GM21717 (cell line): ENCODE results near the gene WDR45.
"Not testable (repeated sequence)": the region's sequence is repeated elsewhere in the genome, so short reads cannot be mapped to it uniquely, and the experiment has no call there.

Experiments
- ATAC-seq: cut with Tn5 transposase; IDR thresholded peaks from one replicate; pipeline ENCODE4 v1.9.1; 2021; ENCODE audit warnings: mild to moderate bottlenecking, moderate library complexity; ENCODE audit not compliant: unreplicated experiment

WDR45 gene

GRCh38 chrX:49079489-49080428 lies at the start of gene WDR45:
WDR45 (minus strand) TSS chrX:49079887; CDS start chrX:49078095, 1,792 bp downstream.
- peak; percentile 61 for ATAC-seq

DNA sequence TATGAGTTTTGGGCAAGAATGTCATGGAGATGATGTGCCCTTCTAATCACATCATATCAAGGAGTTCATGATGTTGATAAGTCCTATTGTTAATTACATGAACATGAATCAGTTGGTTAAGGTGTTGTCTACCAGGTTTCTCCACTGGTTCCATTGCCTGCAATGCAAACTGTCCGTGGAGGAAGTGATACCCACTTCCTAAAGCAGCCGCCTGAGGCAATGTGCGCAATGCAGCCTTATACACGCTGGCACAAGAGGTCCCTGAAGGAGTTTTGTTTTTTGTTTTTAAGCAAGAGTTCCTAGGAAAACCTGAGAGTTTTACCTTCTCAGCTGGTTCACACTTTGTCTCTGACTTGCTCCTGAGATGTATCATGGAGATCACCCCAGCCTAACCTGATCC lies 49.7 kb upstream of the WDR45 start:
- ATAC-seq = no peak

DNA sequence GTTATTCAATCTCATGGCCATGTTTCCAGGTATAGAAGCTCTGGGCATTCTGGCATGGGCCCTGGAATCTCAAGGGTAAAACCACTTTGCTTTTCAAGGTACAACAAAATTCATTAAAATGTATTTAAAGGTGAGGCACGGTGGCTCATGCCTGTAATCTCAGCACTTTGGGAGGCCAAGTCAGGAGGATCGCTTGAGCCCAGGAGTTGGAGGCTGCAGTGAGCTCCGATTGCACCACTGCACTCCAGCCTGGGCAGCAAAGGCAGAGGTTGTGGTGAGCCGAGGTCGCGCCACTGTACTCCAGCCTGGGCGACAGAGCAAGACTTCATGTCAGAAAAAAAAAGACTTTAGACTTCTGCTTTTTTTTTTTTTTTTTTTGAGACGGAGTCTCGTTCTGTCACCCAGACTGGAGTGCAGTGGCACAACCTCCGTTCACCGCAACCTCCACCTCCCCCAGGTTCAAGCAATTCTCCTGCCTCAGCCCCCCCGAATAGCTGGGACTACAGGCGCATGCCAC lies 48.1 kb upstream of the WDR45 start:
- not testable (repeated sequence) for ATAC-seq

DNA sequence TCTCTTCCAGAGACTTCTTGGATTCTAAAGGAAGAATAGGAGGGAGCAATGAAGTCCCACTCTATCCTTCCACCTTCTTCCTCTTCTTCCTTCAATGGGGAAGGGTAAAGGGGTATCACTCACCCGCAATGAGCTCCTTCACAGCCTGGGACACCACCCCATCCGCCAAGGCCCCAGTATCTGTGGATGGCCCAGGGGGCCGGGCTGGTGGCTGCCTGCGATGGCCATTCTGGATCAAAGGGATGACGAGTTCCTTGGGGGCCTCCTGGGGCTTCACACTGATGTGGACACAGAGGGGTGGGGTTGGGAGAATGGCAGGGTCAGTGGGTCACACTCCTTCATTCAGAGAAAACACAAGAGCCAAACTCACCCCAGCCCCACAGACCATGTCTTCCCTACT lies 42.8 kb upstream of the WDR45 start:
- no peak for ATAC-seq

DNA sequence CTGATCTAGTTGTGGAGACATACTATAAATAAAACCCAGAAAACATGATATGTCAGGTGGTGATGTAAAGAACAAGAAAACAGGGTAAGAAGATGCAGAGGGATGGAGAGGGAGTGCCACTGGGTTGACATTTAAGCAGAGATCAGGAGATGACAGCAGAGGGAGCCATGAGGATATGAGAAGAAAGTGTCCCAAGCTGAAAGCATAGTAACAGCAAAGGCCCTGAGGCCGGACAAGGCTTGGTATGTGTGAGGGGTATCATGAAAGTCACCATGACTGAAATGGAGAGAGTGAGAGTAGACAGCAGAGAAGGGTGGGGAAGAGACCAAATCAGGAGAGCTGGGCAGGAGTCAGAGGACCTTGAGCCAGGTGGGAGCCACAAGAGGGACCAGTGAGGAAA lies 40.4 kb upstream of the WDR45 start:
- no peak for ATAC-seq

DNA sequence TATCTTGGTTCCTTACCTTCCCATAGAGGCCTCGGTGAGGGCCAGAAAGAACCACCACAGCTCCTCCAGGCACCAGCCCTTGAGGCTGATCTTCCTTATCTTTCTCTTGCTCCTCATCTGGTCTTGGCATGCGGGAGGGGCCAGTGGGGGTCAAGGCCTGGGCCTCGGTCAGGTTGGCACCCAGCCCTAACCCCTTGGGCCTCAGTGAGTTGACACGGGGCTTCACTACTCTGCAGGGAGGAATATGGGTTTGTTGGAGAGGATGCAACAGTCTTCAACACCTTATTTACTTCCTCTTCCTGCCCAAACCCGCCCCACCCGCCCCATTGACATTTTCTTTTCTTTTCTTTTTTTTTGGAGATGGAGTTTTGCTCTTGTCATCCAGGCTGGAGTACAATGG lies 37.9 kb upstream of the WDR45 start:
- ATAC-seq = no peak

GRCh38 chrX:49116716-49117115 lies 37.0 kb upstream of the WDR45 start:
- no peak for ATAC-seq

GRCh38 chrX:49116076-49116475 lies 36.4 kb upstream of the WDR45 start:
- no peak for ATAC-seq

DNA sequence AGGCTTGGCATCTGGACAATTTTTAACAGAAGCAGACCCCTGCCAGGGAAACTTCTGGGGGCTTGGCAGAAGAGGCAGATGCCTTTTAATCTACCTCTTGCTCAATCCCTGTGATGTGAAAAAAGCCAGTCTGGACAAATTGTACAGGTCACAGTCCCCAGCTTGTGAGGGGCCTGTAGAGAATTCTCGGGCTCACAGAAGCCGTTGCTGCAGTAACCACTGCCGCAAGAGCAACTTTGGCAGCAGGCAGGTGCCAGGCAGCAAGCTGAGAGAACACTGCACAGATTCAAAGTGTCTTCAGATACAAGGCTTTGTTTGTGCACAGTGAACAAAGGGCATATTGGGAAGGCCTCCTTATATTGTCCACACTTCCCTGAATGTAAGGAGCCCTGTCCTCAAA lies 32.1 kb upstream of the WDR45 start:
- ATAC-seq = no peak

DNA sequence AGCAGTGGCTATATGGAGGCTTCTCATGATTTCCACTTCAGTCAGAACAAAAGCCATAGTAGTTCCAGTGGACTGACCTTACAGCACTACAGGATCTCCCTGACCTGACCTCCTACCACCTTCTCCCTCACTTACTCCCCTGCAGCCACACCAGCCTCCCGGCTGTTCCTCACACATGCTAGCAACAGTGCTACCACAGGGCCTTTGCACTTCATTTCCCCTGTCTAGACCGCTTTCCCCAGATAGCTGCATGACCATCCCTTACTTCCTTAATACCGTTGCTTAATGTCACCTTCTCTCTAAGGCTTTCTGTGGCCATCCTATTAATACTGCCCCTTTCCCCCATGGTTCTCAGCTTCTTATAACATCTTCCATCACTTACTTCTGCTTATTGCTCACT lies 30.7 kb upstream of the WDR45 start:
- no peak for ATAC-seq

- no peak for ATAC-seq
Measured at GRCh38 chrX:49108641-49109040, 29.0 kb upstream of the WDR45 start.

DNA sequence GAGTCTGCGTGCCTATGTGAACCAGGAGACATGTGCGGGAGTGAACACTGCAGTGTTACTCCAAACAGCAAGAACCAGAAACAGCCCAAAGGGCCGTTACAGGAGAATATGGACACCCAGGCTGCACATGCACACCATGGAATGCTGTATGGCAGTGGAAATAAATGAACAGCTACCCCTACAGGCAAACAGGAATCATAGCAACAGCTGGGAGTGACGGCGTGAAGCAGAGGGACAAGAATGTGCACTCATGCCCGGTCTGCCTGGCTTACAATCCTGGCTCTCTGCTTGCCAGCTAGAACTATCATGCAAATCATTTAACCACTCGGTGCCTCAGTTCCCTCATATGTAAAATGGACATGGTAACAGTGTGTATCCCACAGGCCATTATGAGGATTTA lies 27.2 kb upstream of the WDR45 start:
- no peak for ATAC-seq

DNA sequence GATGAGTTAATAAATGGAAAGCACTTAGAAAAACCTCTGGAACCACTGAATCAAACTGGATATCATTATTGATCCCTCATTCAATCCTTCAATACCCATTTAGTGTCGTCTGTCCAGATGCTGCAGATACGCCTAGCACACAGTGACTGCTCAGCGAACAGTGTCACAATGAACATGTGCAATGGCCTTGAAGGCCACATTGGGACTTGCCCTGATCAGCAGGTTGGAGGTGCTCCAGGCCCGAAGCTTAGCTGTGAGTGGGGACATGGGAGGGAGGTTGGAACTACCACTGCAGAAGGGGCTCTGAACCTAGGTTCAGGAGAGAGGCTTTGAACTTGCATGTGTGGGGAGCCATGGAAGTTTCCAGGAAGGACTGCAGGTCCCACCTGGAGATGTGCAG lies 26.6 kb upstream of the WDR45 start:
- ATAC-seq = no peak

DNA sequence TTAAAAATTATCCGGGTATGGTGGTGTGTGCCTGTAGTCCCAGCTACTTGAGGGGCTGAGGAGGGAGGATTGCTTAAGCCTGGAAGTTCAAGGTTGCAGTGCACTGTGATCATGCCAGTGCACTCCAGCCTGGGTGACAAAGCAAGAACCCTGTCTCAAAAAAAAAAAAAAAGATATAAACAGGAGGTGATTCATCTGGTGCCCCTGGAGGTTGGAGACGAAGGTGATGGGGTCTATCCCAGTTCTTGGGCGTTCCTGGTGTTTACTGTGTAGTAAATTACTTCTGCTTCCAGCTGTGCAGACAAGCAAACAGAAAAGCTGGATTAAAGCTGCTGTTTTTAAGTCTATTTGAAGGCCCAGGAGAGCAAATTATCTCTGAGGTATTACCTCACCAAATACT lies 23.9 kb upstream of the WDR45 start:
- ATAC-seq = no peak

DNA sequence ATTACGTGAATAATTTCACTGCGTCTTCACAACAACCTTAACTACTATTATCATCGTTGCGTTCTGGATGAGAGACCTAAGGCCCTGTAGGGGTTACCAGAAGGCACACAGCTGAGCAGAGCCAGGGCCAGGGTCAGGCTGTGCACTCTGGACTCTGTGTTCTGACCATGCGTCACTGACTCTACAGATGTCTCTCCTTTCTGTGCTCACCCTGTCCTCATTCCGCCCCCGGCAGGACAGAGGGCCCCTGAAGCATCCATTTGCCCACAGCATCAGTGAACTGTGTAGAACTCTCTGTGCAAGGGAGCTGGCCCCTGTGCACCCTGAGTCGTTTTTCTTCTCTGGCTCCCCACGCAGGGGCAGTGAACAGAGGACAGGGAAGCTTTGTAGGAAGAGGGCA lies 22.5 kb upstream of the WDR45 start:
- ATAC-seq = no peak

DNA sequence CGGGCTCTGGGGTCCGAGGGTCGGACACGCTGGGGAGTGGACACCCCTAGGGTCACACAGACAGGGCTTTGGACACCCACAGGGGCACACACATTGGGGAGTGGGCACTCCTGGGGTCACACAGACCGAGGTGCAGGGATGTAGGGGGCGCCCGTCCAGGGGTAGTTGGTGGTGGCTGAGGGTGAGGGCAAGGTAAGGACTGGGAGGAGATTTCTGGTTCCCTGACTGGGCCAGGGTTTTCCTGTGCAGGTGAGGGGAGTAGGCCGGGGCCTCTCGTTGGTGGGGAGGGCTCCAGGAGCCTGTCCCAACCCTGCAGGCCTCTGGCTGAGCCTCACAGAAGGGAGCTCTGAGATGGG lies 21.9 kb upstream of the WDR45 start:
- peak; percentile 3 for ATAC-seq

- peak; percentile 93 for ATAC-seq
Measured at GRCh38 chrX:49100704-49101628, 21.3 kb upstream of the WDR45 start.

DNA sequence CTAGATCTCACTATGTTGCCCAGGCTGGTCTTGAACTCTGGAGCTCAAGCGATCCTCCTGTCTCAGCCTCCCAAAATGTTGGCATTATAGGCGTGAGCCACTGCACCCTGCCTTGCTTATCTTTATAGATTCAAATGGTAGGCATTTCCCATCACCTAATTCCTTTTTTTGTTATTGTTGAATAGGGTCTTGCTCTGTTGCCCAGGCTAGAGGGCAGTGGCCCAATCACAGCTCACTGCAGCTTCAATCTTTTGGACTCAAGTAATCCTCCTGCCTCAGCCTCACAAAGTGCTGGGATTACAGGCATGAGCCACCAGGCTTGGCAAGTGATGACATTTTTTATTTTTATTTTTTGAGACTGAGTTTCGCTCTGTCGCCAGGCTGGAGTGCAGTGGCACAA lies 16.7 kb upstream of the WDR45 start:
- no peak for ATAC-seq

GRCh38 chrX:49089553-49089952 lies 9.9 kb upstream of the WDR45 start:
- no peak for ATAC-seq

GRCh38 chrX:49082271-49082871 lies 2.7 kb upstream of the WDR45 start:
- no peak for ATAC-seq

DNA sequence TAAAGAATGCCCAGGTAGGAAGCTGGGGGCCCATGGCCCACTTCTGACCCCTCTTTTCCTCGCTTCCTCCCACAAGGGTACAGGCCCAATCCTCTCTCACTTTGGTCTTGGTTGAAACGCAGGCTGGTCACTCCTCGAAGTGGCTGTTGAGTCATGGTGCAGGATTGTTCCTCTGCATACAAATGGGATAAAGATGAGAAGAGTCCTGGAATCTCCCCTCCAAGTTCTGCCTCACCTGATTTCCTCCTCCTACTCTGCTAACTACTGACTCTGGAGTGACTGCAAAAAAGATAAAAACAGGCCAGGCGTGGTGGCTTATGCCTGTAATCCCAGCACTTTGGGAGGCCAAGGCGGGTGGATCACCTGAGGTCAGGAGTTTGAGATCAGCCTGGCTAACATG lies 1.7 kb downstream of the WDR45 start:
- ATAC-seq = no peak
